Spinal cord (tissue), 10 donors: Measurements from ENCODE around the gene SKIC2. TPM values are rescaled to one million over a fixed set of nuclear protein-coding genes. Genes with fewer than 3 reads are reported as not detected.
"Not testable (repeated sequence)": the region's sequence is repeated elsewhere in the genome, so short reads cannot be mapped to it uniquely, and the experiment has no call there.

Source experiments
- DNase-seq, 6 donors: peaks; one replicate each; pipeline versions ENCODE4 v3.0.0 to v3.0.0-alpha.2; 2013 to 2015; ENCODE audit warnings: low spot score in 6 of 6, low read depth in 4 of 6
- H3K27ac ChIP-seq: one replicate; pipeline ENCODE4 v1.5.1; 2013; ENCODE audit warnings: low read depth, low read length, control low read depth
- H3K27me3 ChIP-seq: one replicate; pipeline ENCODE4 v1.6.1; 2013; ENCODE audit warnings: low read length; ENCODE audit not compliant: control insufficient read depth, insufficient read depth
- H3K36me3 ChIP-seq: one replicate; pipeline ENCODE4 v1.6.1; 2013; ENCODE audit warnings: low read length; ENCODE audit not compliant: control insufficient read depth, insufficient read depth
- H3K4me1 ChIP-seq: one replicate; pipeline ENCODE4 v1.6.1; 2013; ENCODE audit warnings: low read length; ENCODE audit not compliant: control insufficient read depth, insufficient read depth
- H3K4me3 ChIP-seq: one replicate; pipeline ENCODE4 v1.5.1; 2013; ENCODE audit warnings: low read depth, low read length, control low read depth
- H3K9me3 ChIP-seq: one replicate; pipeline ENCODE4 v1.6.1; 2013; ENCODE audit warnings: low read length; ENCODE audit not compliant: control insufficient read depth, insufficient read depth
- WGBS: methylation state at CpG from one replicate; pipeline ENCODE4 v1.1.5; 2013; ENCODE audit warnings: missing lambda C conversion rate; ENCODE audit not compliant: insufficient coverage; 5-methylcytosine and 5-hydroxymethylcytosine counted together
- polyA plus RNA-seq, 2 donors: library from polyadenylated mRNA; unstranded; fragments of 120-200 nt; gene quantifications; one replicate each; pipeline ENCODE4 v1.2.1, GENCODE V29; 2013; ENCODE audit not compliant: insufficient read length in 2 of 2
- total RNA-seq, 2 donors: library from RNA; depleted of rRNA in 1 of 2; stranded (reverse); fragments of 120-200 nt in 1 of 2; fragments of >200 nt in 1 of 2; gene quantifications; one replicate each; pipeline versions ENCODE4 v1.2.3 to v1.2.4, GENCODE V29; 2013 to 2014
- donor health status: healthy.

SKIC2 gene
- total and polyA plus RNA-seq, 4 donors = 24.0 to 60.5 (median 43.5) TPM

- no CpG with 5 or more reads among the region's 15 CpGs for WGBS
- H3K36me3 ChIP-seq, H3K4me3 ChIP-seq, DNase-seq, H3K9me3 ChIP-seq, H3K27me3 ChIP-seq, H3K27ac ChIP-seq, H3K4me1 ChIP-seq: not testable (repeated sequence)
These were observed 43.7 kb downstream of the SKIC2 start for GRCh38 chr6:32002546-32003268.

DNA sequence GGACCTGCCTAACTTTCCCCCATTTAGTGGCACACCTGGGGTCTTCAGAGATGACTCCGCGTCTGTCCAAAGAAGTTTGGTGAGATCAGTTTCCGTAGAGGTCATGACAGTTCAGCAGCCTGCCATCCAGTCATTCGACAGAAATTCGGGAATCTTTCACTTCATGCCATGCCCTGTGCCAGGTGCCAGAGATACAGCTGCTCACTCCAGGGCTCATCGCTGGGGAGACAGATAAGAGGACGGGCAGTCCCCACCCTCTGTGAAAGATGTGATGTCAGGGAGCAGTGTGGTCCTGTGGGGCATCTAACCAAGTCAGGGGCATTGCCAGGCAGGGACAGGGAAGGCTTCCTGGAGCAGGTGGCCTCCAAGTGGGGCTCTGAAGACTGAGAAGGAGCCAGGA, 44.3 kb downstream of the SKIC2 start:
- no CpG with 5 or more reads among the region's 7 CpGs for WGBS
- H3K4me3 ChIP-seq, H3K27ac ChIP-seq, H3K36me3 ChIP-seq, H3K27me3 ChIP-seq, H3K9me3 ChIP-seq, DNase-seq, H3K4me1 ChIP-seq: not testable (repeated sequence)

GRCh38 chr6:32004393-32004792, 45.4 kb downstream of the SKIC2 start:
- H3K4me1 ChIP-seq, H3K9me3 ChIP-seq, DNase-seq, H3K4me3 ChIP-seq, H3K27me3 ChIP-seq, H3K27ac ChIP-seq, H3K36me3 ChIP-seq: not testable (repeated sequence)
- WGBS = 71% methylated on average over 2 of the region's 4 CpGs

DNA sequence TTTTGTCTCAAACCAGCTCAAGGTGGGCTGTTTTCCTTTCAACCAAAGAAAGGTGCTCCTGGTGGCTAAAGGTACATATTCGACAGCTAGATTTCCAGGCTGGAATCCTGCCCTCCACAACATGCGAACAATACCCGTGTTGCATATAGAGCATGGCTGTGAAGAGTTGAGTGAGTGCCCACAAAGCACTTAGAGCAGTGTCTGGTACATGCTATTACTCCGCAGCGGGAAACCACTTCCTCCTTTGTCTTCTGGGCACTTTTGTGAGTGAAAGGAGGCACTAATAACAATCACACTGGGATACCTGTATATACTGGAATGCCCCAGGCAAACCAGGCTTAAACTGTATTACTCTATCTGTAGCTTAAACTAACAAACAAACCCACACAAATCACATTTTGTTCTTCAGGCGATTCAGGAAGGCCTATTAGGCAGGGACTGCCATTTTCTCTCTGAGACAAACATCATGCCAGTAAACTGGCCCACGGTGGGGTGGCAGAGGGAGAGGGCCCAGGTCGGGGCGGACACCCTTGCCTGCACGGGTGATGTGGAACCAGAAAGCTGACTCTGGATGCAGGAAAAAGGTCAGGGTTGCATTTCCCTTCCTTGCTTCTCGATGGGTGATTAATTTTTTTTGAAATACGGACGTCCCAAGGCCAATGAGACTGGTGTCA, 46.0 kb downstream of the SKIC2 start:
- not testable (repeated sequence) for H3K36me3 ChIP-seq, H3K4me3 ChIP-seq, DNase-seq, H3K27ac ChIP-seq, H3K9me3 ChIP-seq, H3K27me3 ChIP-seq, H3K4me1 ChIP-seq
- 81% methylated on average over 7 of the region's 13 CpGs for WGBS

DNA sequence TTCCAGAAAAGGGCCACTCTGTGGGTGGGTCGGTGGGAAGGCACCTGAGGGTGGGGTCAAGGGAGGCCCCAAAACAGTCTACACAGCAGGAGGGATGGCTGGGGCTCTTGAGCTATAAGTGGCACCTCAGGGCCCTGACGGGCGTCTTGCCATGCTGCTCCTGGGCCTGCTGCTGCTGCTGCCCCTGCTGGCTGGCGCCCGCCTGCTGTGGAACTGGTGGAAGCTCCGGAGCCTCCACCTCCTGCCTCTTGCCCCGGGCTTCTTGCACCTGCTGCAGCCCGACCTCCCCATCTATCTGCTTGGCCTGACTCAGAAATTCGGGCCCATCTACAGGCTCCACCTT, 46.5 kb downstream of the SKIC2 start:
- not testable (repeated sequence) for H3K9me3 ChIP-seq, H3K4me1 ChIP-seq, H3K27me3 ChIP-seq, H3K27ac ChIP-seq, H3K36me3 ChIP-seq, DNase-seq, H3K4me3 ChIP-seq
- WGBS = 89% methylated on average over 5 of the region's 9 CpGs

GRCh38 chr6:32005991-32006529, 47.1 kb downstream of the SKIC2 start:
- not testable (repeated sequence) for H3K4me3 ChIP-seq, H3K27me3 ChIP-seq, H3K36me3 ChIP-seq, H3K9me3 ChIP-seq, H3K4me1 ChIP-seq, H3K27ac ChIP-seq, DNase-seq
- WGBS = 100% methylated on average over 2 of the region's 8 CpGs

DNA sequence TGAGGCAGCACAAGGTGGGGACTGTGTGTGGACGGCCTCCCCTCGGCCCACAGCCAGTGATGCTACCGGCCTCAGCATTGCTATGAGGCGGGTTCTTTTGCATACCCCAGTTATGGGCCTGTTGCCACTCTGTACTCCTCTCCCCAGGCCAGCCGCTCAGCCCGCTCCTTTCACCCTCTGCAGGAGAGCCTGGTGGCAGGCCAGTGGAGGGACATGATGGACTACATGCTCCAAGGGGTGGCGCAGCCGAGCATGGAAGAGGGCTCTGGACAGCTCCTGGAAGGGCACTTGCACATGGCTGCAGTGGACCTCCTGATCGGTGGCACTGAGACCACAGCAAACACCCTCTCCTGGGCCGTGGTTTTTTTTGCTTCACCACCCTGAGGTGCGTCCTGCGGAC, 48.1 kb downstream of the SKIC2 start:
- H3K4me3 ChIP-seq, H3K4me1 ChIP-seq, DNase-seq, H3K36me3 ChIP-seq, H3K27ac ChIP-seq, H3K9me3 ChIP-seq, H3K27me3 ChIP-seq: not testable (repeated sequence)
- 75% methylated on average over 6 of the region's 12 CpGs for WGBS

- DNase-seq, H3K27me3 ChIP-seq, H3K9me3 ChIP-seq, H3K36me3 ChIP-seq, H3K4me1 ChIP-seq, H3K27ac ChIP-seq, H3K4me3 ChIP-seq: not testable (repeated sequence)
- WGBS = no CpG with 5 or more reads among the region's 24 CpGs
These were observed 49.1 kb downstream of the SKIC2 start for GRCh38 chr6:32008037-32008436.

- H3K27ac ChIP-seq, H3K4me1 ChIP-seq, H3K4me3 ChIP-seq, H3K9me3 ChIP-seq, DNase-seq, H3K36me3 ChIP-seq, H3K27me3 ChIP-seq: not testable (repeated sequence)
- WGBS = 39% methylated on average over 4 of the region's 12 CpGs
These were observed 49.6 kb downstream of the SKIC2 start for GRCh38 chr6:32008616-32009015.

GRCh38 chr6:32009537-32009936, 50.6 kb downstream of the SKIC2 start:
- not testable (repeated sequence) for H3K36me3 ChIP-seq, DNase-seq, H3K27ac ChIP-seq, H3K9me3 ChIP-seq, H3K4me1 ChIP-seq, H3K4me3 ChIP-seq, H3K27me3 ChIP-seq
- 88% methylated on average over 1 of the region's 12 CpGs for WGBS
